ENCODE results near the gene UTF1. TPM values are rescaled to one million over a fixed set of nuclear protein-coding genes. Genes with fewer than 3 reads are reported as not detected.

UTF1 gene
- total RNA-seq, 1 donor from 2014 or later = not detected

DNA sequence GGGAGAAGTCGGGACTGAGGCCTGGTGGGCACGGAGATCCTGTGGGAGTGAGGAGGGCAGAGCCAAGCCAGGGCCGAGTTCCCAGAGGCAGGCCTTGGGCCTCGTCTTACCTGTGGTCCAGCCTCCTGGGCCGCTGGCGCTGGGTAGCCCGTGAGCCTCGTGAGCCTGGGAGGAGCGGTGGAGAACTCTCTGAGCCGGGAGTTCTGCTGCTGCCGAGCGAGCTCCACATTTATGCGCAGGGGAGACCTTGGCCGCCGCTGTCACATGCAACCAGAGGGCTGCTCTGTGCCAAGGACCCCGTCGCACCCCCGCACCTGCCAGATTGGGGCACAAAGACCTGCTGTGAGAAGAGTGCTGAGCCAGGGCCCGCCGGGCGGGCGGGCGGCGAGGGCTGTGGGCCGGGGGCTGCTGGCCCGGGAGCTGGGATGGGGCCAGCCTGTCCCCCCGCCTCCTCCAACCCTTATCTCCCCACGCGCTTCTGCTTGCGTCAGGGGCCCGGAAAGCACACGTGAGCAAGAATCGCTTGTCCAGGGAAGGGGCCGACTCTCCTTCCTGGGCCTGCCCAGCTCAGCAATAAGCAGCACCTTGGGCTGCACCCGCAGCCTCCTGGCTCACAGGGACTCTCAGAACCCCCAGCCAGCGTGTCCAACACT lies 17.8 kb downstream of the UTF1 start:
- no peak for DNase-seq

DNA sequence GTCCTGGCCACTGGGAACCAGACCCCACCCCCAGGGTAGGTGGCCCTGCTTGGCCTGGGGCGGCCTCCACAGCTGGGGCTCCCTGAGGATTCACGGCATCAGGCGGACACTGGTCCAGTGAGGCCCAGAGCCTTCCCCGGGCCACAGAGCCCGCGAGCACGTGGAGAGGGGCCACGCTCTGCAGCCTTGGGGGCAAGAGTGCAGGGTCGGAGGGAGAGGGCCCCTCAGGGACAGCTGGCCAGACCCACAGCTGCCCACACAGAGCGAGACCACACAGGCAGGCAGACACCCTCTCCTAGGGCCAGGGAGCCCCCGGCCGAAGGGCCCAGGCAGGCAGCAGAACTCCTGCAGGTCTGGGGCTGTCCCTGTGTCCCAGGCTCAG lies 18.3 kb downstream of the UTF1 start:
- DNase-seq = no peak

DNA sequence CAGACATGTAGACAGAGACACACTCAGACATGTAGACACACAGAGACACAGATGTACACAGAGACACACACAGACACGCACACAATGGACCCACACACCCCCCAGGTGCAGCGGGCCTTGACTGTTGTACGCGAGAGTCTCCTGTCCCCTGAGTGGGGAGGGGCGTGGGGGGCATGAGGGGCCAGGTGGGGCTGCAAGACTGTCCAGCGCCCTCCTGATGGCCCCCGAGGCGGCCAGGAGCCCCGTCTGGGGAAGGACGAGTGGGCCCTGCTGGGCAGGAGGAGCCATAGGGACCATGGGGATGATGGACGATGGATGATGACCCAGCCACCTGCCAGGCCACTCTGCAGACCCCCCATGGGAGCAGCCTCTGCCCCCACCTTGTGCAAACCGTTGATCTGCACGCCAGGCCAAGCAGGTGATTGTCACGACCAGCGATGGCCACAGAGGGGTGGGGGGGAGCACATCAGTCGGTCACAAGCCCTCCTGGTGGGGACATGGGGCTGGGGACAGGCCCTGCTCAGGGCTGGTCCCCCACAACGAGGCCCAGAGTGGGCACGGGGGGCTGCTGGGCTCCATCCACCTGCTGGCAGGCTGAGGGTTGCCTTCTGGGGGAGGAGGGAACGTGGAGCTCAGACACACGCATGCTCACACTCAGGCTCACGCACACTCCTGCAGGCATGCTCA lies 19.2 kb downstream of the UTF1 start:
- DNase-seq = no peak

- DNase-seq = no peak
Measured at GRCh38 chr10:133249975-133250754, 20.1 kb downstream of the UTF1 start.

GRCh38 chr10:133251388-133252222 lies 21.6 kb downstream of the UTF1 start:
- no peak for DNase-seq

DNA sequence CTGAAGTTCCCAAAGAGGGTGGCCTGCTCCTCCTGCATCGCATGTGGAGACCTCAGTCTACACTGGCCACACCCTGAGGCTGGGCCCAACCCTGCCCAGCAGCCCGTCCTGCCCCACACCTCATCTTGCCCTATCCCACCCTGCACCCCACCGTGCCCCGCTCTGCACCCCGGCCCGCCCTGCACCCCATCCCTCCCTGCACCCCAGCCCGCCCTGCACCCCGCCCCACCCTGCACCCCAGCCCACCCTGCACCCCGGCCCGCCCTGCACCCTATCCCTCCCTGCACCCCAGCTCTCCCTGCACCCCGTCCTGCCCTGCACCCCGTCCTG lies 22.2 kb downstream of the UTF1 start:
- DNase-seq = no peak

DNA sequence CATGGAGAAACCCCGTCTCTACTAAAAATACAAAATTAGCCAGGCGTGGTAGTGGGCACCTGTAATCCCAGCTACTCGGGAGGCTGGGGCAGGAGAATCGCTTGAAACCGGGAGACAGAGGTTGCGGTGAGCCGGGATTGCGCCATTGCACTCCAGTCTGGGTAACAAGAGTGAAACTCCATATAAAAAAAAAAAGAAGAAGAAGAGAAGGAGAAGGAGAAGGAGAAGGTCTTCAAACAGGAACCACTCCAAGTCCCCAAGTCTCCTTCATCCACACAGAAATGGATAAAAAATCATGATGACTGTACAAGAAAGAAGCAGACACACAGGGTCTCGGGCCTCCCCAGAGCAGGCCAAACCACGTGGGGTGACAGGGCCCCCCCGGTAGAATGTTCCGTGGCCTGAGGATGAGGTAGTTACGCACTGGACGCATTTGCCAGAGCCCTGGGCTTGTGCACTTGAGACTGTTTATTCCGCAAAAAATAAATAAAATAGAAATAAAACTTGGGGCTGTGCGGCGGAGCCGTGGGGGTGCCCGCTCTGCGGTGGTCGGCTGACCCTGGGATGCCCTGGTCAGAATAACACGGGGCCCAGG lies 23.4 kb downstream of the UTF1 start:
- DNase-seq = no peak

DNA sequence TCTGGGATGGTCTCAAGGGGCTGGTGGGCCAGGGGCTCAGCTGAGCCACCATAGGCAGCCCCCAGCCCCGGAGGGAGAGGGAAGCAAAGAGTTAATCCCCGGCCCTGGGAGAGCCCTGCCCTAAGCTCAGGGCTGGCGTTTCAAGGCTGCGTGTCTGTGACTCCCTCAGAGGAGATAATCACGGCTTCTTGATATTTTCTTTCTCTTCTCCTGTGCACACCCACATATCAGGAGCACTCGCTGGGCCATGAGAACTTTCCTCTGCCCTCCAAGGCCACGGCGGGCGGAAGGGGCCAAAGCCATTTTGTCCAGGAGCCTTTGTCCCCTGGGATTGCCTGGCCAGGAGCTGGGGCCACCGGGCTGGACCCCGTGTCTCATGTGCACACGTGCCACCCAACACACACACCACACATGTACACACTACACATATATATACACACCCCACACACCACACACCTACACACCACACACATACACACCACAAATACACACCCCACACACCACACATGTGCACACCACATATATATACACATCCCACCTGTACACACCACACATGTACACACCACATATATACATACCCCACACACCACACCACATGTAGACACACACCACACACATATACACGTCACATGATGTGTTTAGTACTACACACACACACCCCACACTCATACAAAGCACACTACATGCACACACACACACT lies 24.6 kb downstream of the UTF1 start:
- DNase-seq = no peak

GRCh38 chr10:133255323-133255722 lies 25.3 kb downstream of the UTF1 start:
- DNase-seq = no peak

DNA sequence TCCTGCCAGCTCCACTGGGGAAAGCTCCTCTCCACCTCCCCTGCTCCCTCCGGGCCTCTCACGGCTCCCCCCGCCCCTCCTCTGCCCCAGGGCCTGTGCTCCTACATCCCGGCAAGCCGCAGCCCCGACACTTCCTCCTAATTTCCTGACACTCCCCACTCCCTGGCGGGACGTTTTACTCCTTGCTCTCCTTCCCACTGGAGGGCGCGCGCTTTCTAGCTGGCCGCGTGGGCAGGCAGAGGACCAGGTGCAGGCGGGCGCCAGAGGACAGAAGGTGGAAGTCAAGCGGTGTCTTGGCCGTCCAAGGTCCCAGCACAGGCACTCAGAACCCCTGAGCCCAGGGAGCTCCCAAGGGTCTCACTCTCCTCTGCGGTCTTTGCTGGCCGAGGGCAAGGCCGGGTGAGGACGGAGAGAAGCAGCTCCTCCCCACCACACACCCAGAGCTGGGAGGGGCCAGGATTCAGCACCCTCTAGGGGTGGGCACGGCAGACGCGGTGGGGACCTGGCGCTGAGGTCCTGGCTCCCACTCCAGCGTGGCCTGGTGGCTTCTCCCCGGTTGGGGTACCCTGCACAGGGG lies 27.6 kb downstream of the UTF1 start:
- DNase-seq = no peak

DNA sequence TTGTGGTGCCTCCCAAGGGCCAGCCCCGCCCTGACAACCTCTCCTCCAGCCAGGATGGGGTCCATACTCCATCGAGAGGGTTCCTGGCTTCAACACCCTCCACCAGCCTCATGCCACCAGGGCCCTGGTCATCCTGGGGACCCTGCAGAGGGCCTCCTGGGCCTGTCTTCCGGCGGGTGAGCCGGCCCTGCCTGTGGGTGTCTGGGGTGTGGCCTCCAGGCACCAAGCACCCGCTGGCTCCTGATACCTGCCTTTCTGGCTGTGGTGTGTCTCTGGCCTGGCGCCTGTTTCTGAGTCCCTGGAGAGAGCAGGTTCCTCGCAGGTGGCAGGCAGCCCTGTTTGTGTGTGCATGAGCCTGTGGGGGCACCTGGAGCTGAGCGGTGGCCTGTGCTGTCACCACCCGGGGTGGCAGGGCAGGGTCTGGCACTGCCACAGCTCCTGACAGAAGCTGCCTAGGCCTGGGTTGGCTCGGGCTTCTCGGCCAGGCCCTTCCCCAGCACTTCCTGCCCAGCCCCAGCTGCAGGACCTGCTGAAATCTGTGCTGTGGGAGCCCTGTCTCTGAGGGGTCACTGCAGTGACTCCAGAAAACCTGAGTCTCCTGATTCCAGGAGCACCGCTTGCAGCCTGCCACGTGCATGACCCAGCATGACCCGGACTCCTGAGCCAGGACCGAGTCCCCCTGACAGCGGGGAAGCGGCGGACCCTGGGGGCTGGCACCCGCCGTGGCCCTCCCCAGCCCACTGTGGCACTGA lies 28.2 kb downstream of the UTF1 start:
- no peak for DNase-seq

GRCh38 chr10:133258818-133259601 lies 29.0 kb downstream of the UTF1 start:
- peak; percentile 71 for DNase-seq

DNA sequence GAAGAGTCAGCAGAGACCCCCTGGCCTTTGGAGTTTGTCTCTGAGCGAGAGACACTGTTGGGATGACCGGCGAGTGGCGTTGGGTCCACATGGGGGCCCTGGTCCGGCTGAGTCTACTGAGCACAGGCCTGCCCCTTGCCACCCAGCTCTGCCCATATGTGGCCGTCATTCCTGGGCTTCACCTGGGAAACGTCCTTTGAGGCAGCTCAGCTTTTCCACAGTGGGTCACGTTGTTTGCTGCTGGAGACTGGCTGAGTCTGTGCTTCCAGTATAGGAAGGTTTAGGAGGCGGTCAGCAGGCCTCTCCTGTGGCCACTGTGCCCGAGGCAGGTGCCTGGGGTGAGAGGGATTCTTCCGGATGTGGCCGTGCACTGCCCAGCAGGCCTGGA lies 29.6 kb downstream of the UTF1 start:
- no peak for DNase-seq

DNA sequence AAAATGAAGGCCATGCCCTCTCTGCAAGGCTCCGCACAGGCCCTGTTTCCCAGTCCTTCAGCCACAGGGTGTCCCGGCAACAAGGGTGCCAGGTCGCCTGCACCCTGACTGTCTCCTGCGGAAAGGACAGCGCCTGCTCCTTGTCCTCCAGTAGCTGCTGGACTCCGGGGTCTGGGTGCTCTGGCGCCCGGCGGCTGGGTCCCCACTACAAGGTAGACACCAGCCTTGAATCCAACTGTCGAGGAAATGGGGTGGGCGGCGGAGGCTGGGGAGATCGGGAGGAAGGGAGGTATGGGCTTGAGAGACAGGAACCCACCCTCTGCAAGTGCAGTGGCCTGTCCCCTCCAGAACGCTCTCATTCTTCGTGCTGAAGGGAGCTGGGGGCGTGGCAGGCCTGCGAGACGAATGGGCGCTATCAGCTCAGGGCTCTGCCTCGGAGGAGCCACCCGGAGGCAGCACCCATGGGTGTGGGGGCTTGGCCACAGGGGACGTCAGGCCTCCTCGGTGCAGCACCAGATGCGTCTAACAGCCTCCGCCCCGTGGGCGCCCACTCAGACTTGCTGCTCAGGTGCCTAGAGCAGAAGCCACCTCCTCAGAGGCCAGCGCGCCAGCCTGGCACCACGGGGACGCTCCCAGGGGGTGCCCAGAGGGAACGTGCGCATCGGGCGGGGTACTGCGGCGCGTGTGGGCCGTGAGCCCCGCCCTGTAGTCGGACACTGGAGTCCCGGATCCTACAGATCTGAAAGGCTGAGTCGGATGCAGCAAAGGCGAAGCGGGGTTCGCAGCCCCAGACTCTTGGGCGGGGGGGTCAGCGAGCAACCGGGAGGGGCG lies 31.1 kb downstream of the UTF1 start:
- DNase-seq = no peak

DNA sequence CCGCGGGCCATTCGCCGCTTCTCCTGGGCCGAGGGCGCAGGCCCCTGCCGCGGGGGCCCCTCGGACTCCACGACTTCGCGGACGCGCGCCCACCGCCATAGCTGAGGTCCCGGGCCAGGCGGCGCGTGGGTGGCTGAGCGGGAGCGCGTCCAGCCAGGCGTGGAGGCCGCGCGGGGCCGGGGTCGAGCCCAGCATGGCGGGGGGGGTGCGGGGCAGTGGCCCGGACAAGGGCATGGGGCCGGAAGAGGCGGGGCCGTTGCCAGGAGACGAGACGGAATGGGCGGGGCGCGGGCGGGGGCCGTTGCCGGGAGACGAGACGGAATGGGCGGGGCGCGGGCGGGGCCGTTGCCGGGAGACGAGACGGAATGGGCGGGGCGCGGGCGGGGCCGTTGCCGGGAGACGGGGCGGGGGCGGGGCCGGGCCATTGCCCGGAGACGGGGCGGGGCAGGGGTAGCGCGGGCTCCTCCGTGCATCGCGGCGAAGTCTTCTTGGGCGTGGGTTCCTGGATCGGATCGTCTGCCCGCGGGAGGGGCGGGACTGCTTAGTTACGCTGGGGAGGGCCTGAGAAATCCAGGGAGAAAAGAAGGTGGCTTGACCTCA lies 31.8 kb downstream of the UTF1 start:
- DNase-seq = no peak

GRCh38 chr10:133262696-133263095 lies 32.7 kb downstream of the UTF1 start:
- no peak for DNase-seq

DNA sequence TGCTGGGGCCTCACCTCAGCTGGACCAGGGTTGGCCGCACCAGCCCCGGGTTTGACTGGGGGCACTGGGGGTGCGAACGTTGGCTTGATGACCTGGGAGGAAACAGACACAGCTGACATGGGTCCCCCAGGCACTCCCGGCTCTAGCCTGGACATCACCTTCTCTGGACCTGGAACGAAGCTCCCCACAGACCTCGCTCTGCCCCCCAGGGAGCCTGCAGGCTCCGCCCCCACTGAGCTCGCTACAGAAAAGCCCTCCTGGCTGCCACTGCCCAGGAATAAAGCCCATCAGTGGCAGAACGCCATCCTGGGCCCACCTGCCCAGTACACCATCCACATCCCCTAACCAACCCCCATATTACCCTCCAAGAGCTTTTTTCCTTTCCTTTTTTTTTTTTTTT lies 33.7 kb downstream of the UTF1 start:
- no peak for DNase-seq

- no peak for DNase-seq
Measured at GRCh38 chr10:133264461-133264860, 34.4 kb downstream of the UTF1 start.

All from skin of body (tissue), 2 donors.